Kidney (tissue), 14 donors: ENCODE data around the gene GPX1. TPM values are rescaled to one million over a fixed set of nuclear protein-coding genes. Genes with fewer than 3 reads are reported as not detected.
A peak's percentile ranks its signal among the peaks of the same experiment; 100 is the strongest.
"Not testable (repeated sequence)": the region's sequence is repeated elsewhere in the genome, so short reads cannot be mapped to it uniquely, and the experiment has no call there.

Experiments used
- DNase-seq, 5 donors: peaks; one replicate each; pipeline ENCODE4 v3.0.0-alpha.2; 2013 to 2020
- FAIRE-seq: peaks from 2 replicates; lab custom pipeline; 2012; peaks lifted over from hg19 to GRCh38; lab: Jason Lieb, UNC
- H3K27ac ChIP-seq, 2 donors: one replicate each; pipeline ENCODE4 v1.7.0; 2013; ENCODE audit warnings: low read depth in 2 of 2, low read length in 2 of 2, inconsistent platforms in 1 of 2
- H3K27me3 ChIP-seq: one replicate; pipeline ENCODE4 v1.7.1; 2013; ENCODE audit warnings: low read length, inconsistent platforms; ENCODE audit not compliant: control insufficient read depth, insufficient read depth
- H3K36me3 ChIP-seq, 3 donors: one replicate each; pipeline versions ENCODE4 v1.7.0 to v1.7.1; 2013; ENCODE audit warnings: low read length in 3 of 3, control low read depth in 1 of 3, inconsistent platforms in 1 of 3; ENCODE audit not compliant: insufficient read depth in 3 of 3, control insufficient read depth in 2 of 3
- H3K4me1 ChIP-seq, 3 donors: one replicate each; pipeline versions ENCODE4 v1.7.0 to v1.7.1; 2013; ENCODE audit warnings: low read length in 3 of 3, inconsistent platforms in 1 of 3, low read depth in 1 of 3; ENCODE audit not compliant: control insufficient read depth in 2 of 3, insufficient read depth in 2 of 3
- H3K4me3 ChIP-seq, 3 donors: one replicate each; pipeline versions ENCODE4 v1.7.0 to v1.8.1; 2013; ENCODE audit warnings: low read length in 3 of 3, control low read depth in 1 of 3, inconsistent platforms in 1 of 3
- H3K9ac ChIP-seq, 3 donors: one replicate each; pipeline versions ENCODE4 v1.7.0 to v1.7.1; 2013; ENCODE audit warnings: low read length in 3 of 3, control low read depth in 1 of 3, inconsistent platforms in 1 of 3
- H3K9me3 ChIP-seq, 3 donors: one replicate each; pipeline versions ENCODE4 v1.7.0 to v1.7.1; 2013; ENCODE audit warnings: low read length in 3 of 3, control low read depth in 1 of 3, inconsistent platforms in 1 of 3; ENCODE audit not compliant: control insufficient read depth in 2 of 3, insufficient read depth in 1 of 3
- intact Hi-C: fragments of 100-400 bp; cut with DNase I; formaldehyde crosslinking; loops from one replicate; pipeline ENCODE4 v1.11.1; 2022
- polyA plus RNA-seq: library from polyadenylated mRNA; stranded (reverse); fragments of 350-450 nt; fragmentation: Illumina TruSeq; extraction: RNeasy Lipid Tissue Mini Kit (QIAGEN cat#74804); gene quantifications from one replicate; pipeline ENCODE4 v1.2.3, GENCODE V29; 2014; ENCODE audit warnings: low read depth, low replicate concordance; ENCODE audit not compliant: insufficient read depth
- total RNA-seq: library from RNA; stranded (reverse); fragmentation: NEBNext Ultra II Directional; extraction: Animal tissue kit (Norgen Biotek cat#: 25700); gene quantifications from one replicate; pipeline ENCODE4 v1.2.1, GENCODE V29; 2021
- TF ChIP-seq, protein P1 (sequence below): IDR thresholded peaks from 3 replicates; pipeline ENCODE4 v1.5.1; 2012; ENCODE audit warnings: mild to moderate bottlenecking, moderate library complexity, borderline replicate concordance; ENCODE audit not compliant: insufficient read depth; ENCODE audit errors: extremely low read depth
- donor health status: control.
- donor health status: control.
- donor health status: control.
- donor health status: control.
- donor health status: control.
- donor health status: DM: yes; HTN: yes; CAD: no.
- donor health status: Normal renal cell carcinoma (clear cell type).

The GPX1 gene
- total and polyA plus RNA-seq, 2 donors from 2014 or later = 375 to 454 TPM

DNA sequence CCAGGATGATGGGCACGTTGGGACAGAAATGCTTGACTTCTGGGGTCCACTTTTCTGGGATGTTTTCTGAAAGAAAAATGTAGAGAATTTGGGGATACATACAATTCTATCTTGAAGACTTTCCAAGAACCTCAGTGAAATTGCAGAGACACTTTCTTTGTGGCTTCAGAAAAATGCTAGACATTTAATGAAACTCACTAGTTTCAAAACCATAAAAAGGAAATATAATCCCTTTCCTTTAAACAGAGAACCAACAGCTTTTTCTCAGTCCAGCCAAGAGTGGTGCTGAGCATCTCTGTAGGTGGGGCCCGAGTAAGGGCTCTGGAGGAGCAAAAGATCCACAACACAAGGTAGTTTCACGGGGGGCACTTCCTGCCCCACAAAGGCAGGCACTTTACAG lies 4.4 kb upstream of the GPX1 start:
- Histone ChIP-seq H3K27me3 (no peaks in the 10 kb centered on the region), H3K27ac (no peak overlapping the region), H3K9me3 (no peaks in the 10 kb centered on the region), H3K36me3 (peaks cover 2 to 40% (median 7%) of the 10 kb centered on the region in 3 donors), H3K9ac (no peak overlapping the region), H3K4me3 (no peak overlapping the region), H3K4me1 (peaks cover 0 to 9% (median 8%) of the 10 kb centered on the region in 3 donors)
- no peak for DNase-seq
- intact Hi-C loops = no loop called here
- no peak for FAIRE-seq
- TF ChIP-seq, protein P1, sequence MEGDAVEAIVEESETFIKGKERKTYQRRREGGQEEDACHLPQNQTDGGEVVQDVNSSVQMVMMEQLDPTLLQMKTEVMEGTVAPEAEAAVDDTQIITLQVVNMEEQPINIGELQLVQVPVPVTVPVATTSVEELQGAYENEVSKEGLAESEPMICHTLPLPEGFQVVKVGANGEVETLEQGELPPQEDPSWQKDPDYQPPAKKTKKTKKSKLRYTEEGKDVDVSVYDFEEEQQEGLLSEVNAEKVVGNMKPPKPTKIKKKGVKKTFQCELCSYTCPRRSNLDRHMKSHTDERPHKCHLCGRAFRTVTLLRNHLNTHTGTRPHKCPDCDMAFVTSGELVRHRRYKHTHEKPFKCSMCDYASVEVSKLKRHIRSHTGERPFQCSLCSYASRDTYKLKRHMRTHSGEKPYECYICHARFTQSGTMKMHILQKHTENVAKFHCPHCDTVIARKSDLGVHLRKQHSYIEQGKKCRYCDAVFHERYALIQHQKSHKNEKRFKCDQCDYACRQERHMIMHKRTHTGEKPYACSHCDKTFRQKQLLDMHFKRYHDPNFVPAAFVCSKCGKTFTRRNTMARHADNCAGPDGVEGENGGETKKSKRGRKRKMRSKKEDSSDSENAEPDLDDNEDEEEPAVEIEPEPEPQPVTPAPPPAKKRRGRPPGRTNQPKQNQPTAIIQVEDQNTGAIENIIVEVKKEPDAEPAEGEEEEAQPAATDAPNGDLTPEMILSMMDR = no peak

DNA sequence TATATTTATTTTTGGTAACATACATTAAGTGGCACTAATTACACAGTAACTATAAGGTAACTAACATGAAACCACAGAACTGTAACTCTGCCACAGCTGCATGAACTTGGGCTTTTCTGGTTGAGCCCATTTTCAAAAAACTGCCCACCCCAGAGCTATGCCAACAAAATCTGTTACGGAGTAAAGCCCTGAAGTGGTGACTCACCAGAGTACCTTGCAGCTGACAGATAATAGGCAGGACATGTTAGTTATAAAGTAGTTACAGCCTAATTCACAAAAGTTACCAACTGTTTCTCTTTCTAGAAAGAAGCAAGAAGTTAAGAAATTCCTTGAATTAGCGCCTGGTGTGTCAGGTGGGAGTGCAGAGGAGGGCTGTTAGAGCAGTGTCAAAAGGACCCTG lies 1.5 kb upstream of the GPX1 start:
- H3K9ac ChIP-seq = no peak overlapping the region
- FAIRE-seq (no peak), DNase-seq (no peak)
- peaks cover 2 to 39% (median 7%) of the 10 kb centered on the region in 3 donors for H3K36me3 ChIP-seq
- no peaks in the 10 kb centered on the region for H3K27me3 ChIP-seq
- intact Hi-C loops = no loop called here
- TF ChIP-seq, protein P1 = no peak
- H3K4me3 ChIP-seq = no peak overlapping the region
- H3K9me3 ChIP-seq = no peaks in the 10 kb centered on the region
- H3K4me1 ChIP-seq = peaks cover 0 to 16% (median 9%) of the 10 kb centered on the region in 3 donors
- peak overlapping the region in 1 of 2 donors; percentile 87 for H3K27ac ChIP-seq

DNA sequence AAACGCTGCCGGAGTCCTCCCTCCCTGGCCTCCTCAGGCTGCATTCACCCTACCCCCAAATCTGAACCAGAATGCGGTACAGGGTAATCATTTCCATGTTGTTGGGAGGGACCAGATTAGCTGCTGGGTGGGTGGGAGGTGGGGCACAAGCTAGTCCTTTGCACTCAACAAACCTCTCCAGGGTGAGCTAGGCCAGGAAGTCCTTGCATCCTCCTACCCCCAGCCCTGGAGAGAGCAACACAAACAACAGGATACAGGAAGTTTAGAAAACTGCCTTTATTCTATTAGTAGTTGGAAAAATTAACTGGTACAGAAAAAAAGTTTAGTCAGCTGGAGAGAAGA lies 702 bp upstream of the GPX1 start:
- Histone ChIP-seq H3K4me3 (peak overlapping the region in 2 of 3 donors; percentile 64 to 90), H3K9me3 (no peaks in the 10 kb centered on the region), H3K27ac (peak overlapping the region; percentile 87 to 89), H3K9ac (peak overlapping the region in 2 of 3 donors; percentile 46 to 56), H3K4me1 (peaks cover 0 to 16% (median 9%) of the 10 kb centered on the region in 3 donors), H3K36me3 (peaks cover 2 to 37% (median 6%) of the 10 kb centered on the region in 3 donors), H3K27me3 (no peaks in the 10 kb centered on the region)
- FAIRE-seq = no peak
- intact Hi-C loops = no loop called here
- TF ChIP-seq, protein P1 = no peak
- peak in 1 of 5 donors; percentile 21 for DNase-seq

DNA sequence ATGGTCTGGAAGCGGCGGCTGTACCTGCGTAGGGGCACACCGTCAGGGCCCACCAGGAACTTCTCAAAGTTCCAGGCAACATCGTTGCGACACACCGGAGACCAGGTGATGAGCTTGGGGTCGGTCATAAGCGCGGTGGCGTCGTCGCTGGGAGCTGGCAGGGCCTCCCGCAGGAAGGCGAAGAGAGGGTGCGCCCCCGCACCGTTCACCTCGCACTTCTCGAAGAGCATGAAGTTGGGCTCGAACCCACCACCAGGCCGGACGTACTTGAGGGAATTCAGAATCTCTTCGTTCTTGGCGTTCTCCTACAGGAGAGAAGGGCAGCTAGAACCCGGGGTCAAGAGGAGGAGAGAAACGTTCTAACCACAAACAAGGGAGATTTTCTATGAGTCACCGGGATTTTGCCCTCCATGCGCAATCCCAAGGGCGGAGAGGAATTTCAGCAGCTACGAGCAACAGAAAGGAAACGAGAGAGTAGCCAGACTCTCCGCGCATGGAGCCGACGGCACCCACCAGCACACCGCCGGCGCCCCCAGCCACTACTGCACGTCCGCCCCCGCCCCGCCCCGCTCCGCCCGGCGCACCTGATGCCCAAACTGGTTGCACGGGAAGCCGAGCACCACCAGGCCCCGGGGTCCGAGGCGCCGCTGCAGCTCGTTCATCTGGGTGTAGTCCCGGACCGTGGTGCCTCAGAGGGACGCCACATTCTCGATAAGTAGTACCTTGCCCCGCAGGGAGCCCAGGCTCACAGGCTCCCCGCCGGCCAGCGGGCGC lies 523 bp downstream of the GPX1 start:
- Histone ChIP-seq H3K36me3 (peaks cover 2 to 31% (median 4%) of the 10 kb centered on the region in 3 donors), H3K4me3 (peak overlapping the region; percentile 82 to 98 (median 90)), H3K4me1 (peaks cover 0 to 20% (median 9%) of the 10 kb centered on the region in 3 donors), H3K9ac (peak overlapping the region; percentile 64 to 92 (median 87)), H3K27ac (peak overlapping the region; percentile 87 to 89)
- DNase-seq = peak; percentile 49 to 89 (median 56)
- FAIRE-seq, intact Hi-C loops, H3K9me3 ChIP-seq, H3K27me3 ChIP-seq: not testable (repeated sequence)

DNA sequence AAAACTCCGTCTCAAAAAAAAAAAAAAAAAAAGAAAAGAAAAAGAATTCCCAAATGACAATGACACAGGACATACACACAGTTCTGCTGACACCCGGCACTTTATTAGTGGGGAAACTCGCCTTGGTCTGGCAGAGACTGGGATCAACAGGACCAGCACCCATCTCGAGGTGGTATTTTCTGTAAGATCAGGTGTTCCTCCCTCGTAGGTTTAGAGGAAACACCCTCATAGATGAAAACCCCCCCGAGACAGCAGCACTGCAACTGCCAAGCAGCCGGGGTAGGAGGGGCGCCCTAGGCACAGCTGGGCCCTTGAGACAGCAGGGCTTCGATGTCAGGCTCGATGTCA lies 1.1 kb downstream of the GPX1 start:
- H3K27me3 ChIP-seq, FAIRE-seq, H3K9me3 ChIP-seq, intact Hi-C loops: not testable (repeated sequence)
- H3K27ac ChIP-seq = peak overlapping the region; percentile 87 to 89
- H3K9ac ChIP-seq = peak overlapping the region in 2 of 3 donors; percentile 65 to 87
- DNase-seq = peak in 1 of 5 donors; percentile 12
- peaks cover 2 to 25% (median 4%) of the 10 kb centered on the region in 3 donors for H3K36me3 ChIP-seq
- H3K4me3 ChIP-seq = peak overlapping the region; percentile 26 to 98 (median 90)
- H3K4me1 ChIP-seq = peaks cover 0 to 22% (median 14%) of the 10 kb centered on the region in 3 donors
